Neural progenitor cell (in vitro differentiated cells): ENCODE measurements around the gene TAS2R46.
"Not testable (repeated sequence)": the region's sequence is repeated elsewhere in the genome, so short reads cannot be mapped to it uniquely, and the experiment has no call there.

Experiments used
- CTCF ChIP-seq: fragments of 200-600 bp; sonication (generic); IDR thresholded peaks from 2 replicates; pipeline ENCODE4 v1.5.1; 2017; ENCODE audit warnings: antibody characterized with exemption, mild to moderate bottlenecking
- EZH2 ChIP-seq: fragments of 200-600 bp; sonication (generic); IDR thresholded peaks from 2 replicates; pipeline ENCODE4 v1.6.1; 2017; ENCODE audit warnings: antibody characterized with exemption, mild to moderate bottlenecking, moderate library complexity
- EZH2phosphoT487 ChIP-seq: fragments of 200-600 bp; sonication (generic); IDR thresholded peaks from 2 replicates; pipeline ENCODE4 v1.6.1; 2017; ENCODE audit warnings: antibody characterized with exemption

GRCh38 chr12:11041366-11041765 lies 20.7 kb downstream of the TAS2R46 start:
- not testable (repeated sequence) for TF ChIP-seq CTCF, EZH2phosphoT487, EZH2
